Common myeloid progenitor, CD34-positive (primary cell): ENCODE results near the gene OAS1.

Source experiments
- CTCF ChIA-PET: fragments of 350-600 bp; sonication (Branson Sonifier 250); formaldehyde crosslinking; loops from one replicate; lab custom pipeline; 2021; ENCODE audit warnings: antibody characterized with exemption; lab: Charles Lee
- POLR2A ChIA-PET: fragments of 350-600 bp; sonication (Branson Sonifier 250); formaldehyde crosslinking; loops from one replicate; lab custom pipeline; 2021; ENCODE audit warnings: antibody characterized with exemption; lab: Charles Lee
- DNase-seq, 3 donors: peaks; one replicate each; pipeline versions ENCODE4 v3.0.0 to v3.0.0-alpha.2; 2013
- H3K27ac ChIP-seq, 2 experiments: 1 replicate in 1 of 2; 2 replicates in 1 of 2; pipeline ENCODE4 v1.7.0; 2013; ENCODE audit warnings: inconsistent platforms in 2 of 2, low read length in 2 of 2, mild to moderate bottlenecking in 2 of 2, low read depth in 1 of 2, moderate library complexity in 1 of 2; ENCODE audit not compliant: severe bottlenecking in 2 of 2, insufficient read depth in 1 of 2, poor library complexity in 1 of 2
- H3K27me3 ChIP-seq, 5 experiments: replicated peaks in 2 of 5; 1 replicate in 3 of 5; 2 replicates in 2 of 5; pipeline versions ENCODE4 v1.6.1 to v1.7.0; 2013; ENCODE audit warnings: low read length in 4 of 5, mild to moderate bottlenecking in 2 of 5, moderate library complexity in 2 of 5, inconsistent platforms in 1 of 5; ENCODE audit not compliant: insufficient read depth in 5 of 5, control insufficient read depth in 4 of 5
- H3K36me3 ChIP-seq, 4 experiments: 1 replicate in 2 of 4; 2 replicates in 2 of 4; pipeline versions ENCODE4 v1.6.1 to v1.7.0; 2013; ENCODE audit warnings: low read length in 3 of 4, control low read depth in 1 of 4, mild to moderate bottlenecking in 1 of 4; ENCODE audit not compliant: control insufficient read depth in 4 of 4, insufficient read depth in 4 of 4
- H3K4me1 ChIP-seq, 4 experiments: 1 replicate in 3 of 4; 2 replicates in 1 of 4; pipeline versions ENCODE4 v1.6.1 to v1.7.1; 2013; ENCODE audit warnings: low read length in 3 of 4, mild to moderate bottlenecking in 3 of 4, control low read depth in 1 of 4, inconsistent platforms in 1 of 4, moderate library complexity in 1 of 4; ENCODE audit not compliant: control insufficient read depth in 4 of 4, insufficient read depth in 4 of 4; ENCODE audit errors: control extremely low read depth in 1 of 4
- H3K4me3 ChIP-seq, 7 experiments: 1 replicate in 4 of 7; 2 replicates in 3 of 7; pipeline versions ENCODE4 v1.5.1 to v1.7.0; 2013; ENCODE audit warnings: mild to moderate bottlenecking in 7 of 7, low read length in 6 of 7, moderate library complexity in 6 of 7, inconsistent platforms in 2 of 7, low read depth in 2 of 7, control low read depth in 1 of 7; ENCODE audit not compliant: insufficient read depth in 4 of 7, control insufficient read depth in 1 of 7; ENCODE audit errors: extremely low read depth in 1 of 7
- H3K9me3 ChIP-seq, 5 experiments: 1 replicate in 4 of 5; 2 replicates in 1 of 5; pipeline versions ENCODE4 v1.6.1 to v1.7.1; 2013; ENCODE audit warnings: low read length in 4 of 5, mild to moderate bottlenecking in 2 of 5, inconsistent platforms in 1 of 5, low read depth in 1 of 5, moderate library complexity in 1 of 5; ENCODE audit not compliant: control insufficient read depth in 4 of 5, insufficient read depth in 2 of 5; ENCODE audit errors: control extremely low read depth in 1 of 5
- WGBS: methylation state at CpG from one replicate; pipeline ENCODE4 v1.1.5; 2013; ENCODE audit not compliant: insufficient coverage; 5-methylcytosine and 5-hydroxymethylcytosine counted together

The OAS1 gene

DNA sequence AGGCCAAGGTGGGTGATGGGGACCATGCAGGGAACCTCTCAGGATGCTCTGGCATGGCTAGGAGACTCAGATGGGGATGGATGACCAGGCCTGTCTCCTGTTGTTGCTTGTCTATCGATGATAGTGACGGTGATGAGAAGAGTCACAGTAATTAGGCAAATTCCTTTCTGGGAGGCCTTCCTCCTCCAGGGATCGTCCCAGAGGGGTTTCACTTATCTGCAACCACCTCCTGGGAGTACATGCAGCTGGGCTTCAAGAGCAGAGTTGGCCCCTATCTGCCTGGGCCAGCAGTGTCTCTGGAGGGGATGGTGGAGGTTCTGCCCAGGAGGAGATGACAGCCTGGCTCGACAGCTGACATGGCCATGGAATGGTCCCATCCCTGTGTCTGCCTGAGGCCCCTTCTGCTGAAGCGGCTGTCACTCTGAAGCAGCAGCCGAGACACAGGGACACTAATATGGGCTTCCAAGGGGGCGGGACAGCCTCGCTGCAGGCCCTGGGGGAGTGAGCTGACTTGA, 27.5 kb upstream of the OAS1 start:
- peaks cover 0 to 11% (median 6%) of the 10 kb centered on the region in 4 experiments for H3K4me1 ChIP-seq
- no peak for DNase-seq
- H3K27ac ChIP-seq: no peak overlapping the region
- WGBS: 95% methylated on average over 8 of the region's 8 CpGs
- ChIA-PET POLR2A (interaction anchor here (0.6 kb wide), 1 partner anchor 21 kb away, joined by 3 read pairs; no protein-coding TSS in a partner anchor), CTCF (no interaction called here)
- no peaks in the 10 kb centered on the region for H3K36me3 ChIP-seq
- no peaks in the 10 kb centered on the region for H3K27me3 ChIP-seq
- H3K4me3 ChIP-seq: no peak overlapping the region
- H3K9me3 ChIP-seq: peaks cover 0 to 3% (median 0%) of the 10 kb centered on the region in 5 experiments

- H3K9me3 ChIP-seq: peaks cover 0 to 10% (median 6%) of the 10 kb centered on the region in 5 experiments
- H3K36me3 ChIP-seq: no peaks in the 10 kb centered on the region
- DNase-seq: no peak
- ChIA-PET CTCF (no interaction called here), POLR2A (no interaction called here)
- H3K27me3 ChIP-seq: no peaks in the 10 kb centered on the region
- H3K4me1 ChIP-seq: peaks cover 0 to 2% (median 1%) of the 10 kb centered on the region in 4 experiments
- no peak overlapping the region for H3K4me3 ChIP-seq
- H3K27ac ChIP-seq: no peak overlapping the region
- 70% methylated on average over 6 of the region's 6 CpGs for WGBS
Measured at GRCh38 chr12:112881602-112882001, 25.2 kb upstream of the OAS1 start.

DNA sequence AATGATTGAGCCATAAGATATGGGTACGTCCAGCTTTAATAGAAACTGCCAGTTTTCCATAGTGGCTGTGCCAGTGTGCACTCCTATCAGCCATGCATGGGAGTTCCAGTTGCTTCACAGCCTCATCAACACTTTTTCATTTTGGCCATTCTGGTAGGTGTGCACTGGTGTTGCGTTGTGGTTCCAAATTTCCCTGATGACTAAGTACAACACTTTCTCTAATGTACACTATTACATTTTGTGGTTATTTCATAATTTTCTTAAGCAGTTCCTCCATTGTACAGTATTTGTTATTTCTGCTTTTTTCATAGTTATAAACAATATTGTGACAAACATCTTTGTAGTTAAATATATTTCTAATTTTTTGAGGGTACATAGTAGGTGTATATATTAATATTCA, 21.5 kb upstream of the OAS1 start:
- Histone ChIP-seq H3K4me3 (no peak overlapping the region), H3K27ac (no peak overlapping the region), H3K4me1 (peaks cover 0 to 8% (median 2%) of the 10 kb centered on the region in 4 experiments), H3K27me3 (no peaks in the 10 kb centered on the region), H3K9me3 (peaks cover 0 to 10% (median 6%) of the 10 kb centered on the region in 5 experiments), H3K36me3 (no peaks in the 10 kb centered on the region)
- DNase-seq: no peak
- ChIA-PET POLR2A (no interaction called here), CTCF (interaction anchor here (1.5 kb wide), 1 partner anchor 87 kb away, joined by 3 read pairs; no protein-coding TSS in a partner anchor)
- 60% methylated on average over 1 of the region's 2 CpGs for WGBS

DNA sequence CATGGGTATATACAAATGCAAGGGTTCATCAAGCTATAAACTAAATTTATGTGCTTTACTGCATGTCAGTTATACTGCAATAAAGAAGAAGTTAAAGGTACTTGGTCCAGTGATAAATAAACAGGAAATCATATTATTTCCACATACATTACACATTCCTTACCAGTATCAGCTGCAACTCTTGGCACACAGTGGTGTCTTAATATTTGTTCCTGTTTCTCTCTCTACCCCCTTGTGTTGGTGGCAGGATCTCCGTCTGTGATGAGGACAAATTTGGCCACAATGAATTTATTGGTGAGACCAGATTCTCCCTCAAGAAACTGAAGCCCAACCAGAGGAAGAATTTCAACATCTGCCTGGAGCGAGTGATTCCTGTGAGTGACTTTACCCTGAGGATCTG, 19.2 kb upstream of the OAS1 start:
- POLR2A ChIA-PET: no interaction called here
- H3K4me3 ChIP-seq: no peak overlapping the region
- 44% methylated on average over 1 of the region's 2 CpGs for WGBS
- no peaks in the 10 kb centered on the region for H3K36me3 ChIP-seq
- H3K27me3 ChIP-seq: no peaks in the 10 kb centered on the region
- H3K27ac ChIP-seq: no peak overlapping the region
- CTCF ChIA-PET: interaction anchor here (1.6 to 2.2 kb wide), 3 partner anchors 13 to 105 kb away, joined by 3 to 7 read pairs (median 4); no protein-coding TSS in a partner anchor
- peaks cover 0 to 10% (median 6%) of the 10 kb centered on the region in 5 experiments for H3K9me3 ChIP-seq
- DNase-seq: peak in 2 of 3 donors; percentile 57 to 67
- peaks cover 0 to 8% (median 2%) of the 10 kb centered on the region in 4 experiments for H3K4me1 ChIP-seq

- WGBS: 92% methylated on average over 6 of the region's 6 CpGs
- H3K9me3 ChIP-seq: peaks cover 0 to under 1% (median 0%) of the 10 kb centered on the region in 5 experiments
- no peak overlapping the region for H3K4me3 ChIP-seq
- POLR2A ChIA-PET: no interaction called here
- H3K27ac ChIP-seq: no peak overlapping the region
- peaks cover 0 to 8% (median 2%) of the 10 kb centered on the region in 4 experiments for H3K4me1 ChIP-seq
- H3K27me3 ChIP-seq: no peaks in the 10 kb centered on the region
- no peak for DNase-seq
- CTCF ChIA-PET: interaction anchor here (1.3 kb wide), 1 partner anchor 10 kb away, joined by 3 read pairs; no protein-coding TSS in a partner anchor
- no peaks in the 10 kb centered on the region for H3K36me3 ChIP-seq
Measured at GRCh38 chr12:112891093-112892024, 15.4 kb upstream of the OAS1 start.

DNA sequence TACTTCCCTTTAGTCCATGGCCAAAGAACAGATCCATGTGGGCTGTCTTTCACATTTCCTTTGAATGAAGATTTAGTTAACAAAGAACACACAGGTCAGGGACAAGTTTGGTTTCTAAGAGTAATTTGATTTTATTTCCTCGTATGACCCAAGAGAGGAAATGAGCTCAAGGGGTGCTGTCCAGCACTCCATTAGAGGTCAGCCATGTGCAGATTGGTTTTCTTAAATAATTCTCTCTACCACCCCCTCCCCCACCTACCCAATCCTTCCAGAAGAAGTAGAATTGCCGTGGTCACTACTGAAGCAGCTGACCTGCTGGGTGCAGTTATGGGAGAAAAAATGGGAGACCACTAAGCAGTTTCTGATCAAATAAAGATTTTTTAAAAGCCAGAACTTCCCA, 13.9 kb upstream of the OAS1 start:
- no peak overlapping the region for H3K4me3 ChIP-seq
- 0% methylated on average over 1 of the region's 2 CpGs for WGBS
- no peaks in the 10 kb centered on the region for H3K27me3 ChIP-seq
- peaks cover 0 to 4% (median 1%) of the 10 kb centered on the region in 4 experiments for H3K4me1 ChIP-seq
- ChIA-PET POLR2A (no interaction called here), CTCF (interaction anchor here (1.3 kb wide), 1 partner anchor 12 kb away, joined by 3 read pairs; no protein-coding TSS in a partner anchor)
- H3K36me3 ChIP-seq: no peaks in the 10 kb centered on the region
- no peak overlapping the region for H3K27ac ChIP-seq
- DNase-seq: no peak
- no peaks in the 10 kb centered on the region for H3K9me3 ChIP-seq

- H3K4me3 ChIP-seq: no peak overlapping the region
- ChIA-PET POLR2A (no interaction called here), CTCF (interaction anchor here (1.0 kb wide), 1 partner anchor 92 kb away, joined by 3 read pairs; no protein-coding TSS in a partner anchor)
- H3K36me3 ChIP-seq: no peaks in the 10 kb centered on the region
- H3K9me3 ChIP-seq: no peaks in the 10 kb centered on the region
- no peaks in the 10 kb centered on the region for H3K4me1 ChIP-seq
- H3K27ac ChIP-seq: no peak overlapping the region
- H3K27me3 ChIP-seq: no peaks in the 10 kb centered on the region
- no peak for DNase-seq
Measured at GRCh38 chr12:112894128-112894527, 12.6 kb upstream of the OAS1 start.
